HG02981 (cell line): ENCODE data around the gene NTM.

Experiments used
- ATAC-seq: cut with Tn5 transposase; IDR thresholded peaks from one replicate; pipeline ENCODE4 v1.9.1; 2021; ENCODE audit warnings: mild to moderate bottlenecking, moderate library complexity; ENCODE audit not compliant: unreplicated experiment

The NTM gene

DNA sequence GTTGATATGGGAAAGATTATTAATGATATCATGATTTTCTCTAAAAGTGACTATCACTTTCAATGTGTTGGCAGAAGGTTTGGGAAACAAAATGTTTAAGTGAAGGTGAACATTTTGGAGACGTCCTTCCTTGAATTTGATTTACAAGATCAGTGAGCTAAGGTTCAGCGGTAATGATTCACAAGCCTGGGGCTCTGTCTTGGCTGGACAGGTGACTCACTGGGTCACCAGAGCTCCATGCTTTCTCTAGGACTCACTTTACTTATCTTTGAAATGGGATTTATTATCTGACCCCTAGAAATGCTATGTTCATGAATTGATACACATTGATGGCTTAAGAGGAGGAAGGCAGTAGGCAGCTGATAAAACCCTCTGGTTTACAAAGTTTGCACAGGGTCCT lies 437.5 kb downstream of the NTM start:
- no peak for ATAC-seq

DNA sequence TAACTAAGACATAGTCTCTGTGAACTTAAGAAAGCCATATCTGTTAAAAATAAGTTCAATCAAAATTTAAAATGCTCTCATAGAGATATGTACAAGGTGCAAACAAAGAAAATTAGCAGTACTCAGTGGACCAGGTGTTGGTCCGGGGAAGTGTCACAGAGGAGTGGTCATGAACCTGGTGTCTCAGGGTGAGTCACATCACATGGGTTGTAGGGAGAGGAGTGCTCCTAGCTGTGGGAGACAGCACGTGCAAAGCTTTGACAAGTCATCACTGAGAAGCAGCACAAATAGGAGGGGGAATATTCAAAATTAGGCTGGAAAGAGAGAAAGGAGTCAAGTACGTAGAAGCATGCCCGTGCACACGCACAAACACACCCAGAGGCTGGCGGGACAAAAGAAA lies 438.1 kb downstream of the NTM start:
- ATAC-seq, result no peak

DNA sequence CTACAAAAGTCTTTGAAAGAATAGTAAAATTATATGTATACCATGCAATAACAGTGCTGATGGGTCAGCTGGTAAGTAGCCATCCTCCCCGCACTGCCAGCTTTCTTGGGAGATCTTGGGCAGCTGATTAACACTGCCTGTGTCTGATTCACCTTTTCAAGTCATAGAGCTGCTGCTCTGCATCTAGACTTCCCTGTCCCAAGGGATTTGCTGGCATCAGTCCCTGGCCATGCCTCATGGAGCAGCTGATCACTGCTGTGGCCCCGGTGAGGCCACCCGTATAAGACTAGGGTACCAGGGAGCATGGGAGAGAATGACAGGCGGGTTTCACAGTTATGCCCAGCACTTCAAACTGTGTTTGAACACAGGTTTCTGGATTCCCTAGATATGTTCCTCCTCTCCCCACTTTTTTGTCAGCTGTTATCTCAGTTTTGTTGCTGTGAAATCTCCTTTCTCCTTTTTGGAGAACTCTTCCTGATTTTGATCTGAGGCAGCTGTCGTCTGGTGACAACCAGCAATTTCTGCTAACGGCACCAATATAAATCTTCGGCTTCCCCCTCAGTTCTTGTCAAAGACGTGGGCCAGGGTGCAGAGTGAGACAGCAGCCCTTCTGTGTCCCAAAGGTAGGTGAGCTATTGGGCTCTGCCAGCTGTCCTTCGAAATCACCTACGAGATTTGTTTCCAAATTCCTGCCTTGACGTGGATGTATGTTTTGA lies 438.9 kb downstream of the NTM start:
- ATAC-seq, result no peak

DNA sequence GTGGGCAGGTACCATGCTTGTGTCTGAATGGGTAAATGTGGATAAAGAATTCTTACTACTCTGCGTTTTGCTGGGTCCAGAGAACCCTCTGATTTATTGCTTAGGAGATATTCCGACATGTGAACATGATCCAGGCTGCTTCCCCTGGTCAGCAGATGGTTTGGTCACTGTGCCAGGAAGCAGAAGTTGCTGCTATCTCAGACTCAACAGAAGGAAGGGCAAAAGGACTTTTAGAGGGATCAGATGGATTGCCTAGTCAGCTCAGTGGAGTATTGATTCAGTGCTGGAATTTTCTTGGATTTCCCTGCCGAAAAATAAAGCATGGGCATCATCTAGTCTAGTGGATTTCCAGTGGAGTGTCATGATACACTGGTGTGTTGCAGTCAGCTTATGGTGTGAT lies 440.1 kb downstream of the NTM start:
- no peak for ATAC-seq

DNA sequence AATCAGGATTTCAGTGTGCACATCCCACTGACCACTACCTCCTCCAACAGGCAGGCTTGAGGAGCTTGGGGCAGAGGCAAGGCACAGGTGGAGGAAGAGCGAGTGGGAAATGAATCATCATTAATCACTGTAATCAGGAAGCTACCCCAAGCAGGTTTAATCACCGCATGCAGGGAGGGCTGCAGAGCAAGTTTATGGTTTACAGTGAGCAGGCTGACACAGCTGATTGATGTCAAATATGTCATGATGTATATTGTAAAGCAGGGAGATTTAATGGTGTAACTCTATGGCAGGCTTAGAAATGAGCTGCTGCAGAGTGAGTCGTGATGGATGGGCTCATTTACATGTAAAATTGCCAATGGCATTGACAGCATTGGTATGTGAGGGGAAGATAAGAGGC lies 441.0 kb downstream of the NTM start:
- no peak for ATAC-seq

DNA sequence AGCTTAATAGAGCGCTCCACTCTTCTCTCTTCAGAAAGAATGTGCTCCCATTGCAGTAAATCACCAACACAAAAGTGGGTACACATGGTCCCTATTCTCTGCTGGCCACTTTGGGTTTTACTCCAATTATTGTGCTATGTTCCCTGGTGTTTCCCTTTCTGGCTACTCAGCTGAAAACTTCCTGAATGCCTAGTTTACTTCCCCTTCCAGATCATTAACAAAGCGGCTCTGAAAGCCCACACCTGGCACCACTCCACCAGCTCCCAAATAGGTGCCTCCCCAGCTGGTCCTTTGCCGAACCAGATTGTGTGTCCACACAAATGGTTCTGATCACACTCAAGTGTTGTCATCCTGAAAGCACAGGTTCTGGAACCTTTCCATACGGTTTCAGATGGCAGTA lies 443.7 kb downstream of the NTM start:
- no peak for ATAC-seq

DNA sequence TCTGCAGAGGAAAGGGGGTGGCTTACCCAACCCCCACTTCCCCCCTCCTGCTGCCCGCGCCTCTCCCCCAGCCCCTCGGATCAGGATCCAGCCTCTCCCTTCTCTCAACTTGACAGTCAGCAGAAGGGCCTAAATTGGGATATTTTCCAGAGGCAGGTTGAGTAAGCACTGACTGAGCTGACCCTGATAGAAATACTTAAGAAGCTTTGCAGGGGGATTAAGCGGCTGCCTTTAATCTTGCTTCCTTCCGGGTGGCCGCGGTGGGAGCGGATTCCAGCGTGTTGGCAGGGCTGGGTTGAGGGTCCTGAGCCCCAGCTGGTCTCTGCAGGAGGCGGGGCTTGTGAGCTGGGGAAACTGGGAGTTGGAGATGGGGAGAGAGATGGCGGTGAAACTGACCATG lies 445.2 kb downstream of the NTM start:
- ATAC-seq, result no peak

DNA sequence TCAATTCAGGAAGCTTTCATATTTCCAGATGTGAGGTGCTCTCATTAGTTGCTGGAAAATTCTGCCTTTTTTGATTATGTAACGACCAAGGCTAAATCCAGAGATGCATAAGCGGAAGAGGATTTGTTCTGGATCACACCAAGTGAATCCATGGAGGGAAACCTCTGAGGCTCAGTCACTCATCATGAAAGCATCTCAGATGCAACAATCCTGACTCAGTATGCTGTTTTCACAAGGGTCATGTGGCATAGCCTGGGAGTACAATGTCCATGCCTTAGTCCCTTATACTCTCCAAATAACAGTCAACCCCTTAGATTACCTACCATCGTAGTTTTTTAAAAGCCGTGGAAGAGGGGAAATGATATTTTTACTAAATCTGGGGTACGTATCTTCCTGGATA lies 445.6 kb downstream of the NTM start:
- ATAC-seq, result no peak

DNA sequence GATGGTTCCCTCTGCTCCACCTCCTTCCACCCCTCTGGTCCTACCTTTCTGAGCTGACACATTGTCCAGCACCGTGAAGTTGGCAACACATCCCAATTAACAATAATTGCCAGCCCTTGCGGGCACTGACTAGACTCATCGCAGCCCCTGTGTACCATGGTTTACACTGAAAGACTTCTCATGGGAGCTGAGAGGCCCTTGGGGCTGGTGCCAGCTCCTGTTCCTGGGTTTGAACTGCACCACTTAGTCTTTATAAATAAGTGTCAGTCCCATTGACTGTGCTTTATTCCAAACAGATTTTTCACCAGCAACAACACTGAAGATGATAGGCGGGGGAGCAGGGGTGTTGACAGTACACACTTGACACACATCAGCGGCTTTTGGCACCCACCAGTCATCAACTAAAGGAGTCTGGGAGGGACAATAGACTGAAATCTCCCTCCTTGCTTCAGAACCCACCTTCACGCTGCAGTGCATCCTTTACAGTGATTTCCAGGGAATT lies 447.3 kb downstream of the NTM start:
- no peak for ATAC-seq

DNA sequence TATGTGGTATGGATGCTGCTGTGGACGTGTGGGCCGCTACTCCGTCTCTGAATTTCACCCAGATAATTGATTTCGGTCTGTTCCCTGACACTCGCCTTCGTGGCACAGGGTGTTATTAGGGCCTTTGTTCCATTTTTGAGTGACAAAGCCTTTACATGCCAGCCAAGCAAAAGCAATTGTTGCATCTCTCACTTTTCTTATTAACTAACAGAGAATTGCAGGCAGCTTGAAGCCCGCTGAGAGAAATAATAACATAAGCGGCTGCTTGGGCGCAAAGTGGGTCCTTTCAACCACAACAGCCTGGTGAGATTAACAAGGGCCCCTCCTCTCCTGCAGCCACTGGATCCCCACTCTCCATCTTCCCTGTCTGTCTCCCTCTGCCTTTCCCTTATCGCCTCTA lies 449.4 kb downstream of the NTM start:
- no peak for ATAC-seq

DNA sequence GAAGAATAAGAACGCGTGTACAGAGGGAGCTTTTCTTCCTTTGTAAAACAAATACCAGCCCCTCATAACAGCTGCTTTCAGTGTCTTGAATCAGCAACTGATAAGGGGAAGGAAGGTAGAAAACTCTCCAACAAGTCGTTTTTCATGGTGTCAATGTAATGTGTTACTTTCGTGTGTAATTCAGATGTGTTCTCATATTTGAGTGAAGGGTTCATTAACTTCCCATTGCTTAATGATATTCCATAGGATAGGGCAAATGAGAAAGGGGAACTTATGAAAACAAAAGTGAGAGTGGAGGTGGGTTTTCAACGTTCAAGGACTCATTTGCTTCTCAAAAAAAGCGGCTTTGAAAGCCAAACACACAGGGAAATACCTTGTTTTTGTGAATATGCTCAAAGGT lies 452.1 kb downstream of the NTM start:
- ATAC-seq, result no peak

DNA sequence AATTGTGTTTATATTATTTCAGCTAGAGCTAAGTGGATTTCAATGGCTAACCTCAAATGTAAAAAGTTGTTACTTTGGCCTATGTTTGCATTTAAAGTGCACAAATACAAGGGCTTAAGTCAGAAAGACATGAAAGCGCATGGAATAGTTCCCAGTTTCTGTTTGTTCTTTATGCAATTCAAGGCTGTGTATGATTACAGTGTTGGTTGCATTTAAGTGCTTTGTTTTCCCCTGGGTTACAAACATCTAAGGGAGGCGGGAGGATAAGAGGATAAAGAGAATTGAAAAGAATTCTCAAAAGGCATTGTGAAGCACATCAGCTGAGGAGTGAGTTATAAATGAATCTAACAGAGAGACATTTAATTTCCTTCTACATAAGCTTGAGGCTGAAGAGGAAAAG lies 453.4 kb downstream of the NTM start:
- no peak for ATAC-seq

DNA sequence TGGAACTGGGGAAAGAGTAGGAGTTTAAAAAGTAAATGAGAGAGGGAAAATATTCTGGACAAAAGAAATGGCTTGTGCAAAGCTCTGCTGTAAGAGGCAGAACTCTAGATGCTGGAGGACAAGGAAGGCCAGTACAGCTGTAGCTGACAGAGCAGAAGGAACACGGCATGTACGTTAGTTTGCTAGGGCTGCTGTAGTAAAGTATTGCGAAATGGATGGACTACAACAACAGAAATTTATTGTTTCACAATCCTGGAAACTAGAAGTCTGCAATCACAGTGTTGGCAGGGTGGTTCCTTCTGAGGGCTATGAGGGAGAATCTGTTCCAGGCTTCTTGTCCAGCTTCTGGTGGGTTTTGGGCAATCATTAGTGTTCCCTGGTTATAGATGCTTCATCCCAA lies 454.4 kb downstream of the NTM start:
- ATAC-seq, result no peak

DNA sequence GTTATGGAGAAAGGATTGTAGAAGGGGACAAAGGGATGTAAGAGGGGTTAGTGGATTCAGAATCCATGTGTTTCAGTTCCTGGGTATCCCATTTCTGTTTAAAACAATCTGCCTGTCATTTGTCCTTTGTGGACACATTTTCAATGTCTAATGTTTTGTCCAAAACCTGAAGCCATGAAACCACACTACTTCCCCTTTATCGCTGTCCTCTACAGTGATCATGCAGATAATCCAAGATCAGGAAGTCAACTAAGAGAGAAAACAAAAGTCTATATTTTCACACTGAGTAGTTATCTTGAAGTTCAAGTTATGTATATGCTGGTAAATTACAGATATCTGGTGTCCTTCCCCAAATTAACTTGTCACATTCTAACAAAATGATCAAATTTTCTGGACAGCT lies 457.0 kb downstream of the NTM start:
- no peak for ATAC-seq

DNA sequence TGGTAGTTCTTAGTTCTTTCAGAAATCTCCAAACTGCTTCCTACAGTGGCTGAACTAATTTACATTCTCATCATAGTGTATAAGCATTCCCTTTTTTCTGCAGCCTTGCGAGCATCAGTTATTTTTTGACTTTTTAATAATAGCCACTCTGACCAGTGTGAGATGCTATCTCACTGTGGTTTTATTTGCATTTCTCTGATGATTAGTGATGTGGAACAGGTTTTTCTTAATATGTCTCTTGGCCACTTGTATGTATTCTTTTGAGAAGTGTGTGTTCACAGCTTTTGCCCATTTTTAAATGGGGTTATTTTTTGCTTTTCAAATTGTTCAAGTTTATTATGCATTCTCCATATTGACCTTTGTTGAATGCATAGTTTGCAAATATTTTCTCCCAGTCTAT lies 459.3 kb downstream of the NTM start:
- ATAC-seq, result no peak

DNA sequence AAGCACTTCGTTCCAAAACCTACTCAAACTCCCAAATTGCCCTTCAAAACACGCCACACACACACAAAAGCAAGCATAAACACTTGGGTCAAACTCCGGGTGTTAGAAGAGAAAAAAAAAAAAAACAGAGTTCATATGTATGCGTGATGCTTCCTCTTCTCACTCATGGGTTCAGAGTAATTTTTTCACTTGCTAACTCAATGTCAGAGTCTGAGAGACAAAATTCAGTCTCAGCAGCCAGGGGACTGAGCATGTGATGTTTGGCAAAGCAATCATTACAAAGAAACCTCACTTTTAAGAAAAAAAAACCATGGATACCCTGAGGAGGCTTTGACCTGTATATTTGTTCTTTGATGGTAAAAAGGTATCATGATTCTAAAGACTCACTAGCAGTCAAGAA lies 461.7 kb downstream of the NTM start:
- no peak for ATAC-seq

DNA sequence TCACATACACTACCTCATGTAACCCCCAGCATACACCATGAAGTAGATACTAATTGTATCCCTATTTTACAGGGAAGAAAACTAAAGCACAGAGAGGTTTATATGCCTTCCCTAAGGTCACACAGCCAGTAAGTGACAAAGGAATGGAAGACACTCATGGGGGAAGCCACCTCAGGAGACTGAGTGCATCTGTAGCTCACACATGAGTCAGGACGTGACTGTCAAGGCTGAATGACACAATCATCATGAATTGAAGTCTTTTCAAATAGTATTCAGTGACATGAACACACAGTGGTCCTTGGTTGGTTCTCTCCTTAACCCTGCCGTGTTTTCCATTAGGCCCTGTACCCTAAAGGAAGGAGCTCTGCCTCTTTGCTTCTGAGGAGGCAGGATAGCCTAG lies 463.0 kb downstream of the NTM start:
- no peak for ATAC-seq

DNA sequence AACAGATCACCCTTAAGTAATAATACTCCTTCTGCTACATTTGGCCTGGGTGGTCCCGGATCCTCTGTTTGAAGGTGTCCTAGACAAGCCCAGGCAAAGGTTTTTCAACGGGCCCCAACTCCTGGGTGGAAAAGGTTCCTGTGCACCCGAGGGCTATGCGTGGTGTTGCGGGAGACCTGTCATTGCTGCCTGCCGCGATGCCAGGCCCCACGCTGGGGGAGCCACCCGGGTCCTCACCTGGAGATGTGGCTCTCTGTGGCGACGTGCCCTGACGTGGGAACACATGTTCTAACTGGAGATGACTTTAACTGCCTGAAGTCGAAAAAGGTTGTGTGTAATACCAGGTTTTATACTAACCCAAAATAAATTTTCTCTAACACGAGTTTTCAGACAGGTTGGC lies 467.1 kb downstream of the NTM start:
- no peak for ATAC-seq

DNA sequence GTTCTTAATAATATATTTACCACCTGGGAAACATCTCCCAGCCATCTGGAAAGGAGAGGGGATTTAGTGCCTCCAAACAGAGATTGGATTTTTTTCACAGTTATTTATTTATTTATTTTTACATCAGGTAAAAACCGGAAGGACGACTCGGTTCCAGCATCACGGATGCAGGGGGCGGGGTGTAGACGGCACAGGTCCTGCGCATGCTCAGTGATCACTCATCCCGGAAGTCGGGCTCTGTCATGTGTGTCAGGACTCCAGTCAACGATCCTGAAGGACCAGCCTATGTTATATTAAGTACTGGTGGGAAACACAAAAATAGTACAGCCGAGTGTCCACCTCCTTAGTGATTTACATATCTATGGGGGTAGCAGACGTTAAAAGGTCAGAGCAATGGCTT lies 467.6 kb downstream of the NTM start:
- no peak for ATAC-seq

DNA sequence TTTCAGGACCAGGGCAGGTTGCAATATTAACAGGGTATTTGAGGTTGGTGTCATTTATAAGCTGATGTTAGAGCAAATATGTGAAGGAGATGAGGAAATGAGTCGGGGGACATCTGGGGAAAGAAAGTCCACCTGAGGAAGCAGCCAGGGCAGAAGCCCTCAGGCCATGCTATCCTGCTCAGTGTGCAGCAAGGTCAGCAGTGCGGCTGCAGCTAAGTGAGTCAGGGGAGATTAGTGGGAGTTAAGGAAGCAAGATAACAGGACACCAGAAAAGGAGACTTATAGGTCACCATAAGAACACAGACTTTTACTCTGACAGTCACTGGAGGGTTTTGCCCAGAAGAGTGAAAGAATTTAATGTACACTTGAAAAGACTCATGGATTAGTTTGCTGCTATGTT lies 468.9 kb downstream of the NTM start:
- no peak for ATAC-seq

DNA sequence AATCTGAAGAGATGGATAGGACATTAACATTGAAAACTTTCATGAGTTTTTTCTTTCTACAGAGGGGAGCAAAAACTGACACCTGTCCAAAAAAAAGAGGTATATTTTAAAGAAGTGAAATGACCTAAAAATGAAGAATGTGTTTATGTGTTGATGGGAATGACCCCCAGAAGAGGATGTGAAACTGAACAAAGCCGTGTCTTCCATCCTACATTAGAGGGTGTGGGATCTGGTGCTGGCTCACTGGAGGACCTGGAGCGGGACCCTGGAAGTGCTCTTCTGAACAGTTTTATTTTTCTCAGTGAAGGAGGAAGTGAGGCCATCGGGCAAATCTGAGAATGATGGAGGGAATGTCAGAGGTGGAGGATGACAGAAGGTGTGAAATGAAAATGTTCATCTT lies 470.1 kb downstream of the NTM start:
- ATAC-seq, result no peak

DNA sequence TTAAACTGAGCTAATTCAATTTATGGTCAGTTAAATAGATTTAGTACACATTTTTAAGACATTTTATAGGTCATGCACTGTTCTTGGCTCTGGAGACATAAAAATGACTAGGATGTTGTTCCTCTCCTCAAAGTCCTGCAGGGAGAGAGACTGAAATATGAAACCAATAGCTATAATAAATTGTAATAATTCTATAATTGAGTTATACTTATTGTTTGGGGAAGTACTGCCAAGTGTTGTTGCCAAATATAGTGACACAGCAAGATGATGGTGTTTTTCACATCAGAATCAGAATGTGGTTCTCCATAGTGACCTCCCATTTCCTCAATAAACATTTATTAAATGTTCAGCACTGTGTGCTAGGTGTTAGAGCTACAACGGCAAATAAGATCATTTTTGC lies 470.6 kb downstream of the NTM start:
- ATAC-seq, result no peak

DNA sequence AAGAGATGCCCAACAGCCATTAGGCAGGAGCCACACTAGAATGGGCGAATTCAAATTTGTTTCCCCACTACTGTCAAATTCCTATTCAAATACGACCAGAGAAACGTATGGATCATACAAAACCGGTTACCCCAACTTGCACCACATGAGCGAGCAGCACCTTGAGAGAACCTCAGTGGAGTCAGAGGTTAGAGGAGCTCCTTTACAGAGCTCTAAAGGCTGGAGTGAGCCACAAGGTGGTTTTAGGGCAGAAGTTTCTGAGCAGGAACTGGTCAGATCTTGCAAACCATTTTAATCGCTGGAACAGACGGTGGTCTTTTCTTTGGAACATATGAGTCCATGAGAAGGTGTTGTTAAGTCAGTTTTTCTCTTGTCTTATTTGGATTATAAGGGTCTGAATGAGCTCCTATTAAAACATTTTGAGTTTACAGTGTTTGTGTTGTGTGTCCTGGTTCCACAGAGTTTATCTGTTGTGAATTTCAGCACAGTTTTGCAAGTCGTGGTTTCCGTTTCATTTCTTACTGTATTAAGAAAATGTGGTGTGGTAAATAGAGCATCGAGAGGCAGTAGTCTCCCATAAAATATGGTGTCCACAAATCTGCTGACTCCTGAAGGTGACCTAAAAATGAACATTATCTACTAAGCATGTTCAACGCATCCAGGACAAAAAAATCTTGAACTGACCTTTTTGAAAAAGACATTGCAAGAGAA lies 471.7 kb downstream of the NTM start:
- no peak for ATAC-seq
